GM12892 (cell line): Measurements from ENCODE around the gene TNNT3.

Experiments
- POLR2A ChIP-seq: IDR thresholded peaks from 2 replicates; pipeline ENCODE4 v1.6.1; 2011; ENCODE audit warnings: low read depth, low read length, control low read depth
- POLR2AphosphoS5 ChIP-seq: IDR thresholded peaks from 2 replicates; pipeline ENCODE4 v1.6.1; 2011; ENCODE audit warnings: low read depth, low read length, control low read depth
- TAF1 ChIP-seq: IDR thresholded peaks from 2 replicates; pipeline ENCODE4 v1.6.1; 2011; ENCODE audit warnings: low read depth, mild to moderate bottlenecking, control low read depth, low read length, borderline replicate concordance

- TF ChIP-seq POLR2A (no peak), TAF1 (no peak), POLR2AphosphoS5 (no peak)
Observed at GRCh38 chr11:1935156-1936071, 15.9 kb downstream of the TNNT3 start.
